GM12872 (cell line): ENCODE measurements around the gene SUPT16H.

ENCODE experiments used
- CTCF ChIP-seq: IDR thresholded peaks from 3 replicates; pipeline ENCODE4 v1.5.1; 2011; ENCODE audit warnings: low read depth, mild to moderate bottlenecking, low read length, moderate library complexity; ENCODE audit not compliant: insufficient read depth

SUPT16H gene

GRCh38 chr14:21383848-21384493, at the start of gene SUPT16H:
Gene SUPT16H, minus strand, starts transcription at chr14:21384019. Its CDS starts 92 bp downstream, at chr14:21383927.
- TF ChIP-seq CTCF = no peak

GRCh38 chr14:21431126-21431525, 47.3 kb upstream of the SUPT16H start:
- TF ChIP-seq CTCF = no peak

GRCh38 chr14:21428930-21429329, 45.1 kb upstream of the SUPT16H start:
- no peak for TF ChIP-seq CTCF

- no peak for TF ChIP-seq CTCF
Measured at GRCh38 chr14:21426692-21427091, 42.9 kb upstream of the SUPT16H start.

GRCh38 chr14:21419528-21419927, 35.7 kb upstream of the SUPT16H start:
- no peak for TF ChIP-seq CTCF

- no peak for TF ChIP-seq CTCF
Measured at GRCh38 chr14:21415329-21415728, 31.5 kb upstream of the SUPT16H start.

GRCh38 chr14:21414137-21414631, 30.4 kb upstream of the SUPT16H start:
- no peak for TF ChIP-seq CTCF

- TF ChIP-seq CTCF = no peak
Measured at GRCh38 chr14:21408147-21408546, 24.3 kb upstream of the SUPT16H start.
